ENCODE data around the gene FLT3. TPM values are rescaled to one million over a fixed set of nuclear protein-coding genes. Genes with fewer than 3 reads are reported as not detected.

The FLT3 gene
- polyA plus RNA-seq, 1 donor: 0.22 TPM

DNA sequence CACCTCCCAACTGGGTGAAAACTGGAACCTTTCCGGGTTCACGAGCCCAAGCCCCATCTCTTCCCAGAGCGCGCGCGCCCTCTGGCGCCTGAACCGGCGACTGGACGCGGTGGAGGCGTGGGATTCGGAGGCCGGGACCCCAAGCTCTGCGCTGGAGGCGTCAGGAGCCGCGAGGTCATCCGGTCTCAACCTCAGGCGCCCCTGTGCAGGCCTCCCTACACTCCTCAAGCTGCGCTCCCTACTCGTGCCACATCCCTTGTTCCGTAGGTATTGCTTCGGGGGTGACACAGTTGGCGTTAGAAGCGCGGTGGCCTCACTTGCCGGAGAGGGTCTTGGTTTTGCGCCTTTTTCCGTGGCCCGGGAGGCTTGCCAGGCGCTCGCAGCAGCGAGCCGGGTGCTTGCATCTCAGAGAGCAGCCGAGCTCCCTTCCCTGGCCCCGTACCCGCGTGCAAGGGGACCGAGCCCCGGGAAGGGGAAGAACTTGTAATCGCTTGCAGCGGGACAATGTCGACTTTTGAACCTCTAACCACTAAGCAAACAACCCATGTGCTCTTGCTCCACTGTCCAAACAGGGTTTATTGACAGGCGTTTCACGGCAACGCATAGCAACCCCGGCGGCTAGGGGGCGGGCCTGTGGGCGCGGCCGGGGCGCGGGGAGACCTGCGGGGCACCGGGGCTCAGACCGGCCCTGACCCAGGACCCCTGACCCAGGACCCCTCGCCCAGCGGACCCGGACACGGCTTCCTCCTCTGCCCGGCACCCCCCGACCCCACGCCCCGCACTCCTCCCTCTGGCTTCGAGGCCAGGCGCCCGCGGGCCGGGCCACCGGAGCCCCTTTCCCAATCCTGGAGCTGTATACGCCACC, 139.8 kb downstream of the FLT3 start:
- DNase-seq: no peak

GRCh38 chr13:27959976-27960361, 140.4 kb downstream of the FLT3 start:
- DNase-seq: no peak

DNA sequence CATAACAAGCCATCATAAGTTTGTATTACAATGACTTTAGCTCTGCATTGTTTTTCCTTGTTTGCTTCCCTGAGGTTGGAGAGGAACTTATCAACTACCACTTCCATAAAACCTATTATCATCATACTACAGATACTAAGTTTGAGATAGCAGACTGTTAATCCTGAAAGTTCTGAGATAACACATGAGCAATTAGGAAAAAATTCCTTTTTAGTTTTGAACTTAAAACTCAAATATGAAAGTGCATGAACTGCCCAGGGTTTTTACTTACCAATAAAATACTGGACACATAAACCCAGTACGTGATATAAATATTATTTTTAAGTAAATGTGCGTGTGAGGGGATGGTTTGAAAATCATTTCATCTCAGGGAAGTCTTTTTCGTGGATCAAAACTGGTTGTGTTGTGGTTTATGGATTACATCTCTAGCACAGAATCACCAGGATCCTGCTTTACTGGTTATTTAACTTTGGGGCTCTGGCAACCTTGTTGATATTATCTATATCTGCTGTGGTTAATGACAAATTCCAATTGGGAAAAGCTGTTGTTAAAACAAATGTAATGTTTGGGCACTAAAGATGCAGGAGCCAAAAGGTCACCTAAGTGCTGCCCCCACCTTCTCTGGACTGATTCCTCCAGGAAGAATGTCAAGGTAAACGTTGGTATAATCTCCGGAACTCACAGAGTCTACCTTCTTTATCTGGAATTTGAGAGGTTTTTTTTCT, 143.6 kb downstream of the FLT3 start:
- no peak for DNase-seq

GRCh38 chr13:27955014-27955591, 145.3 kb downstream of the FLT3 start:
- DNase-seq: no peak

GRCh38 chr13:27954406-27954851, 145.9 kb downstream of the FLT3 start:
- DNase-seq: no peak

- peak; percentile 82 for DNase-seq
Observed at GRCh38 chr13:27953676-27954405, 146.5 kb downstream of the FLT3 start.

Other genes starting within 250 kb of the FLT3 start
- gene PDX1, start 180.6 kb downstream of the FLT3 start, polyA plus RNA-seq (ENCODE audit: insufficient read length): not detected
- not detected for gene CDX2, start 131.3 kb downstream of the FLT3 start, polyA plus RNA-seq (ENCODE audit: insufficient read length)
- not detected for gene URAD, start 111.9 kb downstream of the FLT3 start, polyA plus RNA-seq (ENCODE audit: insufficient read length)
- 72.6 TPM for gene PAN3, start 38.0 kb upstream of the FLT3 start, polyA plus RNA-seq (ENCODE audit: insufficient read length)

Data from left kidney (tissue), 2 donors.